Measurements from ENCODE around the gene MAPK6.
"Not testable (repeated sequence)": the region's sequence is repeated elsewhere in the genome, so short reads cannot be mapped to it uniquely, and the experiment has no call there.

The MAPK6 gene

DNA sequence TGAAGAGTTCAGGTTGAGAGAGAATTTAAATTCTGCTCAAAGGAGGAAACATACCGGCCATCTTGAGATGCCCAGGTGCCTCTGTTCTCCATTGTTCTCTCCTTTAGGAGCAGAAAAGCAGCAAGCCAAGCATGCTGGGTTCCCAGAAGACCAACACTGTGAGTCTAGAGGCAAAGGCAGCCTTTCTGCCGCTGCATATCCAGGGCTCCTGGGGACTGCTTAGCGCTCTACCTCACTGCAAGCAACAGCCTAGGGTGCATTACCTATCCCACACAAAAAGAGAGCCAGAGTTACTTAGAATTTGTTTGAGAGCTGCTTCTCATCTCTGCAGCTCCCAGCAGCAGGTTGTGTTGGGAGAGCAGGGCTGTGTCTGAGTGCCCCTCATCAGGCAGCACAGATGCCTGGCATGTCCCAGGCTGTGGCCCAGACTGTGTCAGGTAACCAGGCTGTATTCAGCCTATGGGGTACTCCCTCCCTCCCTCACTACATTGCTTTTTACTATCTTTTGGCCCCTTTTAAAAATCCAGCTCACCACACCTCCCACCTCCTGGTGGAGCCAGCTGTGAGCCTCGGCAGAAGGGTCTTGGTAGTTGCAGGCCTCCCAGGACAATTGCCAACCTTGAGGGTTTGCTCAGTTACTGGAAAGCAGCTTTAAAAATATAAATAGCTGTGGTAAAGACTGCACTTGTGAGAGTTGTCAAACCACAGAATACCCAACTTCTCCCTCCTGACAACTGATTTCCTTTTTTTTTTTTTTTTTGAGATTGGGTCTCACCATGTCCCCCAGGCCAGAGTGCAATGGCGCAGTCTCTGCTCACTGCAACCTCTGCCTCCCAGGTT lies 63.4 kb downstream of the MAPK6 start:
- CTCF ChIA-PET = interaction anchor here (1.9 kb wide), 1 partner anchor 11 kb away, joined by 4 read pairs; no protein-coding TSS in a partner anchor
- Histone ChIP-seq H3K27ac (ENCODE audit: extremely low read depth, low read depth, low read length) (no peak overlapping the region), H3K4me3 (ENCODE audit: low read depth, low read length) (no peak overlapping the region), H3K36me3 (ENCODE audit: control insufficient read depth in 2 of 2, insufficient read depth in 1 of 2, low read length in 2 of 2) (no peaks in the 10 kb centered on the region), H3K4me1 (ENCODE audit: control insufficient read depth, insufficient read depth, low read length) (no peaks in the 10 kb centered on the region), H3K9me3 (ENCODE audit: control insufficient read depth, insufficient read depth, low read depth, low read length) (no peaks in the 10 kb centered on the region)
- no peak for TF ChIP-seq ZNF184 (tag by site-specific recombination; IDR thresholded peaks at IDR 0.05)
- no peak for TF ChIP-seq ZNF274 (IDR thresholded peaks at IDR 0.05; ENCODE audit: low read length)
- no peak for TF ChIP-seq ZNF274 (tag by site-specific recombination; IDR thresholded peaks at IDR 0.05; ENCODE audit: borderline replicate concordance)
- TF ChIP-seq ZNF529 (tag by site-specific recombination; IDR thresholded peaks at IDR 0.05; ENCODE audit: insufficient replicate concordance) = no peak
- TF ChIP-seq, protein P1, sequence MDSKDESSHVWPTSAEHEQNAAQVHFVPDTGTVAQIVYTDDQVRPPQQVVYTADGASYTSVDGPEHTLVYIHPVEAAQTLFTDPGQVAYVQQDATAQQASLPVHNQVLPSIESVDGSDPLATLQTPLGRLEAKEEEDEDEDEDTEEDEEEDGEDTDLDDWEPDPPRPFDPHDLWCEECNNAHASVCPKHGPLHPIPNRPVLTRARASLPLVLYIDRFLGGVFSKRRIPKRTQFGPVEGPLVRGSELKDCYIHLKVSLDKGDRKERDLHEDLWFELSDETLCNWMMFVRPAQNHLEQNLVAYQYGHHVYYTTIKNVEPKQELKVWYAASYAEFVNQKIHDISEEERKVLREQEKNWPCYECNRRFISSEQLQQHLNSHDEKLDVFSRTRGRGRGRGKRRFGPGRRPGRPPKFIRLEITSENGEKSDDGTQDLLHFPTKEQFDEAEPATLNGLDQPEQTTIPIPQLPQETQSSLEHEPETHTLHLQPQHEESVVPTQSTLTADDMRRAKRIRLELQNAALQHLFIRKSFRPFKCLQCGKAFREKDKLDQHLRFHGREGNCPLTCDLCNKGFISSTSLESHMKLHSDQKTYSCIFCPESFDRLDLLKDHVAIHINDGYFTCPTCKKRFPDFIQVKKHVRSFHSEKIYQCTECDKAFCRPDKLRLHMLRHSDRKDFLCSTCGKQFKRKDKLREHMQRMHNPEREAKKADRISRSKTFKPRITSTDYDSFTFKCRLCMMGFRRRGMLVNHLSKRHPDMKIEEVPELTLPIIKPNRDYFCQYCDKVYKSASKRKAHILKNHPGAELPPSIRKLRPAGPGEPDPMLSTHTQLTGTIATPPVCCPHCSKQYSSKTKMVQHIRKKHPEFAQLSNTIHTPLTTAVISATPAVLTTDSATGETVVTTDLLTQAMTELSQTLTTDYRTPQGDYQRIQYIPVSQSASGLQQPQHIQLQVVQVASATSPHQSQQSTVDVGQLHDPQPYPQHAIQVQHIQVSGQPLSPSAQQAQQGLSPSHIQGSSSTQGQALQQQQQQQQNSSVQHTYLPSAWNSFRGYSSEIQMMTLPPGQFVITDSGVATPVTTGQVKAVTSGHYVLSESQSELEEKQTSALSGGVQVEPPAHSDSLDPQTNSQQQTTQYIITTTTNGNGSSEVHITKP (tag by site-specific recombination; IDR thresholded peaks at IDR 0.05) = 0 out of 2 replicates have a peak, but pooled peaks have one; percentile 17
- TF ChIP-seq SP2 (tag by site-specific recombination; IDR thresholded peaks at IDR 0.05) = no peak
- TF ChIP-seq IKZF3 (tag by site-specific recombination; IDR thresholded peaks at IDR 0.05) = no peak
- TF ChIP-seq ZEB2 (tag by site-specific recombination; IDR thresholded peaks at IDR 0.05) = no peak
- no peak for TF ChIP-seq ZNF510 (tag by site-specific recombination; IDR thresholded peaks at IDR 0.05; ENCODE audit: insufficient replicate concordance)
- POLR2A ChIA-PET = no interaction called here

DNA sequence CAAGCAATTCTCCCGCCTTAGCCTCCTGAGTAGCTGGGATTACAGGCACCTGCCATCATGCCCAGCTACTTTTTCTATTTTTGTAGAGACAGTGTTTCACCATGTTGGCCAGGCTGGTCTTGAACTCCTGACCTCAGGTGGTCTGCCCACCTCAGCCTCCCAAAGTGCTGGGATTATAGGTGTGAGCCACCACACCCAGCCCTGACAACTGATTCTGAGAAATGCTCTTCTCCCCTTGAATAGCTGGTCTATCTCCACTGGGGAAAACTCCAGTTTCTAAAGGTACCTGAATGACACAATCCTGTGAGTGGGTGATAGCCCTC lies 64.0 kb downstream of the MAPK6 start:
- H3K4me1 ChIP-seq (ENCODE audit: control insufficient read depth, insufficient read depth, low read length); H3K9me3 ChIP-seq (ENCODE audit: control insufficient read depth, insufficient read depth, low read depth, low read length); H3K36me3 ChIP-seq (ENCODE audit: control insufficient read depth in 2 of 2, insufficient read depth in 1 of 2, low read length in 2 of 2); H3K4me3 ChIP-seq (ENCODE audit: low read depth, low read length); POLR2A ChIA-PET; H3K27ac ChIP-seq (ENCODE audit: extremely low read depth, low read depth, low read length): not testable (repeated sequence)
- CTCF ChIA-PET = interaction anchor here (0.7 to 1.9 kb wide), 3 partner anchors 12 to 277 kb away, joined by 3 to 4 read pairs (median 3); no protein-coding TSS in a partner anchor
- TF ChIP-seq, protein P1 (tag by site-specific recombination; IDR thresholded peaks at IDR 0.05) = 0 out of 2 replicates have a peak, but pooled peaks have one; percentile 1

DNA sequence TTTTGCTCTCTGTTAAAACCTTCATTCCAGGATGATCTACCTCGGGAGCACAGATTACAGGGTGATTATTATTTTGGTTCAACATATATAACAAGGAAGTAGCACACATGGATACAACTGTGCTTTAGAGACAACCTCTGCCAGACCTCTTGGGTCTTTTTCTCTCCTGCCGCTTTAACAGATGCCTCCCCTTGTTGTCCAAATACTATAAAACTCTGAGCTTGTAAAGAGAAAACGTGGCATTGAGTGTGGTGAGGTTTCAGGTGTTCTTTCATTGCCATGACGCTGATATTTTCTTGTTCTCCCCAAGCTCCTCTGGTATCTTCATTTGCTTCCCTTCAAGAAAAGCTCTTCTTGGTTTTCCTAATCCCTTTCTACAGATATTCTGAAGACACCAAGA lies 64.6 kb downstream of the MAPK6 start:
- no peak overlapping the region for H3K4me3 ChIP-seq (ENCODE audit: low read depth, low read length)
- ChIA-PET CTCF (interaction anchor here (0.7 to 1.9 kb wide), 3 partner anchors 12 to 277 kb away, joined by 3 to 4 read pairs (median 3); no protein-coding TSS in a partner anchor), POLR2A (no interaction called here)
- no peaks in the 10 kb centered on the region for H3K4me1 ChIP-seq (ENCODE audit: control insufficient read depth, insufficient read depth, low read length)
- no peak overlapping the region for H3K27ac ChIP-seq (ENCODE audit: extremely low read depth, low read depth, low read length)
- H3K9me3 ChIP-seq (ENCODE audit: control insufficient read depth, insufficient read depth, low read depth, low read length) = no peaks in the 10 kb centered on the region
- H3K36me3 ChIP-seq (ENCODE audit: control insufficient read depth in 2 of 2, insufficient read depth in 1 of 2, low read length in 2 of 2) = no peaks in the 10 kb centered on the region
- TF ChIP-seq ZNF654 (tag by site-specific recombination; IDR thresholded peaks at IDR 0.05; ENCODE audit: low read depth) (no peak), ZNF10 (tag by site-specific recombination; IDR thresholded peaks at IDR 0.05) (no peak), ZBTB17 (tag by site-specific recombination; IDR thresholded peaks at IDR 0.05) (no peak), ZNF133 (tag by site-specific recombination; IDR thresholded peaks at IDR 0.05) (no peak), REPIN1 (tag by site-specific recombination; IDR thresholded peaks at IDR 0.05; ENCODE audit: low read depth) (no peak), ZNF664 (tag by site-specific recombination; IDR thresholded peaks at IDR 0.05) (no peak), KLF7 (tag by site-specific recombination; IDR thresholded peaks at IDR 0.05; ENCODE audit: borderline replicate concordance) (no peak)
- TF ChIP-seq, protein P2, sequence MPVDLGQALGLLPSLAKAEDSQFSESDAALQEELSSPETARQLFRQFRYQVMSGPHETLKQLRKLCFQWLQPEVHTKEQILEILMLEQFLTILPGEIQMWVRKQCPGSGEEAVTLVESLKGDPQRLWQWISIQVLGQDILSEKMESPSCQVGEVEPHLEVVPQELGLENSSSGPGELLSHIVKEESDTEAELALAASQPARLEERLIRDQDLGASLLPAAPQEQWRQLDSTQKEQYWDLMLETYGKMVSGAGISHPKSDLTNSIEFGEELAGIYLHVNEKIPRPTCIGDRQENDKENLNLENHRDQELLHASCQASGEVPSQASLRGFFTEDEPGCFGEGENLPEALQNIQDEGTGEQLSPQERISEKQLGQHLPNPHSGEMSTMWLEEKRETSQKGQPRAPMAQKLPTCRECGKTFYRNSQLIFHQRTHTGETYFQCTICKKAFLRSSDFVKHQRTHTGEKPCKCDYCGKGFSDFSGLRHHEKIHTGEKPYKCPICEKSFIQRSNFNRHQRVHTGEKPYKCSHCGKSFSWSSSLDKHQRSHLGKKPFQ (tag by site-specific recombination; IDR thresholded peaks at IDR 0.05) = no peak
- TF ChIP-seq, protein P3, sequence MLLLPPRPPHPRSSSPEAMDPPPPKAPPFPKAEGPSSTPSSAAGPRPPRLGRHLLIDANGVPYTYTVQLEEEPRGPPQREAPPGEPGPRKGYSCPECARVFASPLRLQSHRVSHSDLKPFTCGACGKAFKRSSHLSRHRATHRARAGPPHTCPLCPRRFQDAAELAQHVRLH (tag by site-specific recombination; IDR thresholded peaks at IDR 0.05) = no peak
- TF ChIP-seq, protein P4, sequence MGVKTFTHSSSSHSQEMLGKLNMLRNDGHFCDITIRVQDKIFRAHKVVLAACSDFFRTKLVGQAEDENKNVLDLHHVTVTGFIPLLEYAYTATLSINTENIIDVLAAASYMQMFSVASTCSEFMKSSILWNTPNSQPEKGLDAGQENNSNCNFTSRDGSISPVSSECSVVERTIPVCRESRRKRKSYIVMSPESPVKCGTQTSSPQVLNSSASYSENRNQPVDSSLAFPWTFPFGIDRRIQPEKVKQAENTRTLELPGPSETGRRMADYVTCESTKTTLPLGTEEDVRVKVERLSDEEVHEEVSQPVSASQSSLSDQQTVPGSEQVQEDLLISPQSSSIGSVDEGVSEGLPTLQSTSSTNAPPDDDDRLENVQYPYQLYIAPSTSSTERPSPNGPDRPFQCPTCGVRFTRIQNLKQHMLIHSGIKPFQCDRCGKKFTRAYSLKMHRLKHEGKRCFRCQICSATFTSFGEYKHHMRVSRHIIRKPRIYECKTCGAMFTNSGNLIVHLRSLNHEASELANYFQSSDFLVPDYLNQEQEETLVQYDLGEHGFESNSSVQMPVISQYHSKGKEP (tag by site-specific recombination; IDR thresholded peaks at IDR 0.05) = no peak
